ENCODE results near the gene ZNF668. TPM values are rescaled to one million over a fixed set of nuclear protein-coding genes. Genes with fewer than 3 reads are reported as not detected.

ZNF668 gene
- total and polyA plus RNA-seq, 2 donors (not counting 1 experiment from before 2014, with no cell fraction given): 5.8 to 12.0 TPM

DNA sequence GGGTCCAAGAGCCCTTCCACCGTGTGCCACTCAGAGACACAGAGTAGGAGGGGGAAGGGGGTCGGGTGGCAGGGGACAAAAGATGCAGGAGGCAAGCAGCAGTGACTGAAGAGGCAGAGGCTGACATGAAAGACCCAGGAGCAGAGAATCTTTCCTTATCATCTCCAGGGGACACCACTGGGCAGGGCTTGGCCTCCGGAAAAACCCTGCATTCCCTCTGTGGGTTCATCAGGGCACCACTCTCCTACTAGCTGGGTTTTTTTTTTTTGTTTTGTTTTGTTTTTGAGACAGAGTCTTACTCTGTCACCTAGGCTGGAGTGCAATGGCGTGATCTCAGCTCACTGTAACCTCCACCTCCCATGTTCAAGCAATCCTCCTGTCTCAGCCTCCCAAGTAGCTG lies 42.8 kb downstream of the ZNF668 start:
- peaks cover 0 to 4% of the 10 kb centered on the region in 2 experiments for H3K36me3 ChIP-seq (replicated peaks in 1 of 2; ENCODE audit: control extremely low read depth in 1 of 2, control insufficient read depth in 1 of 2, extremely low read depth in 1 of 2, insufficient read depth in 2 of 2, low read length in 1 of 2)
- H4K20me1 ChIP-seq (ENCODE audit: control insufficient read depth, insufficient read depth, low read length, poor library complexity, severe bottlenecking): peaks cover 21% of the 10 kb centered on the region
- ATAC-seq (ENCODE audit: low read depth): no peak
- CTCF ChIA-PET: interaction anchor here (0.9 kb wide), 1 partner anchor 46 kb away, joined by 3 read pairs; the partner anchor contains the start of gene HSD3B7
- H3K79me2 ChIP-seq (ENCODE audit: control insufficient read depth, insufficient read depth, low read length): peaks cover 24% of the 10 kb centered on the region
- Mint-ChIP-seq H3K4me1 (peaks cover 20% of the 10 kb centered on the region), H3K27ac (no peak overlapping the region), H3K9me3 (ENCODE audit: insufficient read depth) (no peaks in the 10 kb centered on the region), H3K4me3 (peak overlapping the region; percentile 29), H3K27me3 (no peaks in the 10 kb centered on the region)
- H3K4me1 ChIP-seq (ENCODE audit: control insufficient read depth in 2 of 2, insufficient read depth in 2 of 2, low read length in 2 of 2): peaks cover 8 to 16% of the 10 kb centered on the region in 2 donors
- H3K27me3 ChIP-seq (replicated peaks in 1 of 4; ENCODE audit: control extremely low read depth in 1 of 4, control insufficient read depth in 3 of 4, insufficient read depth in 4 of 4, low read length in 3 of 4): no peaks in the 10 kb centered on the region
- H3K9me3 ChIP-seq (ENCODE audit: control extremely low read depth in 1 of 3, control insufficient read depth in 2 of 3, insufficient read depth in 1 of 3, low read length in 2 of 3): peaks cover 0 to 6% (median 0%) of the 10 kb centered on the region in 3 donors
- WGBS (ENCODE audit: insufficient coverage): 100% methylated on average over 1 of the region's 4 CpGs
- intact Hi-C loops (cut with micrococcal nuclease): loop anchor here (5.0 kb wide), 2 partner anchors 269 to 374 kb away; partner anchors contain the start of genes CFAP119, FBRS and RNF40
- POLR2A ChIA-PET: no interaction called here
- TF ChIP-seq, protein P1, sequence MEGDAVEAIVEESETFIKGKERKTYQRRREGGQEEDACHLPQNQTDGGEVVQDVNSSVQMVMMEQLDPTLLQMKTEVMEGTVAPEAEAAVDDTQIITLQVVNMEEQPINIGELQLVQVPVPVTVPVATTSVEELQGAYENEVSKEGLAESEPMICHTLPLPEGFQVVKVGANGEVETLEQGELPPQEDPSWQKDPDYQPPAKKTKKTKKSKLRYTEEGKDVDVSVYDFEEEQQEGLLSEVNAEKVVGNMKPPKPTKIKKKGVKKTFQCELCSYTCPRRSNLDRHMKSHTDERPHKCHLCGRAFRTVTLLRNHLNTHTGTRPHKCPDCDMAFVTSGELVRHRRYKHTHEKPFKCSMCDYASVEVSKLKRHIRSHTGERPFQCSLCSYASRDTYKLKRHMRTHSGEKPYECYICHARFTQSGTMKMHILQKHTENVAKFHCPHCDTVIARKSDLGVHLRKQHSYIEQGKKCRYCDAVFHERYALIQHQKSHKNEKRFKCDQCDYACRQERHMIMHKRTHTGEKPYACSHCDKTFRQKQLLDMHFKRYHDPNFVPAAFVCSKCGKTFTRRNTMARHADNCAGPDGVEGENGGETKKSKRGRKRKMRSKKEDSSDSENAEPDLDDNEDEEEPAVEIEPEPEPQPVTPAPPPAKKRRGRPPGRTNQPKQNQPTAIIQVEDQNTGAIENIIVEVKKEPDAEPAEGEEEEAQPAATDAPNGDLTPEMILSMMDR (IDR thresholded peaks at IDR 0.05): no peak
- no peak for TF ChIP-seq EZH2 (IDR thresholded peaks at IDR 0.05; ENCODE audit: borderline replicate concordance, insufficient read depth, low read depth, low read length, poor library complexity, severe bottlenecking)
- no peak overlapping the region for H3K4me3 ChIP-seq (ENCODE audit: control extremely low read depth in 1 of 5, extremely low read depth in 1 of 5, insufficient read depth in 1 of 5, low read depth in 2 of 5, low read length in 4 of 5)
- H3K9ac ChIP-seq (ENCODE audit: low read length): no peak overlapping the region
- H3K27ac ChIP-seq (ENCODE audit: low read length in 2 of 2): no peak overlapping the region
- no peak overlapping the region for H2AFZ ChIP-seq (ENCODE audit: insufficient read depth, low read depth, low read length, poor library complexity, severe bottlenecking)
- H3K4me2 ChIP-seq (replicated peaks; ENCODE audit: low read depth, low read length, poor library complexity, severe bottlenecking): no peak overlapping the region
- DNase-seq: no peak

DNA sequence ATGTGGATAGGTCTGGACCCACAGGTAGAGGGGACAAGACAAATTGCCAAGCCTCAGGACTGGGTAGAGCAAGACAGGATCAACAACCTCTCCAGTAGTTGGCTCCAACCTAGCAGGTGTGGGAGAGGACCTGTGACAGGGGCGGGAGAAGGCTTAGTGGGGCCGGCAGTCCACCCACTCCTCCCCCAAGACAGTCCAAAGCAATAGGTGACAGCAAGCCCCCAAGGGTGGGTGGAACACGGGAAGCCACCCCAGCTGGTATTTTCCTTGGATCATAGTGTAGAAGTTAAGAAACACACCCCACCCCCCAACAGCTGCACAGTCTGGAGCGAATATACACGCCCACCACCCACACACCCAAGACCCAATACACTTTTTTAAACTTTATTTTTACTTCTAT lies 44.8 kb downstream of the ZNF668 start:
- POLR2A ChIA-PET: no interaction called here
- Histone ChIP-seq H3K9ac (ENCODE audit: low read length) (no peak overlapping the region), H3K4me2 (replicated peaks; ENCODE audit: low read depth, low read length, poor library complexity, severe bottlenecking) (no peak overlapping the region), H3K9me3 (ENCODE audit: control extremely low read depth in 1 of 3, control insufficient read depth in 2 of 3, insufficient read depth in 1 of 3, low read length in 2 of 3) (peaks cover 0 to 6% (median 0%) of the 10 kb centered on the region in 3 donors), H3K27me3 (replicated peaks in 1 of 4; ENCODE audit: control extremely low read depth in 1 of 4, control insufficient read depth in 3 of 4, insufficient read depth in 4 of 4, low read length in 3 of 4) (no peaks in the 10 kb centered on the region), H3K36me3 (replicated peaks in 1 of 2; ENCODE audit: control extremely low read depth in 1 of 2, control insufficient read depth in 1 of 2, extremely low read depth in 1 of 2, insufficient read depth in 2 of 2, low read length in 1 of 2) (no peaks in the 10 kb centered on the region), H4K20me1 (ENCODE audit: control insufficient read depth, insufficient read depth, low read length, poor library complexity, severe bottlenecking) (peaks cover 5% of the 10 kb centered on the region), H3K4me1 (ENCODE audit: control insufficient read depth in 2 of 2, insufficient read depth in 2 of 2, low read length in 2 of 2) (peaks cover 4 to 12% of the 10 kb centered on the region in 2 donors), H3K27ac (ENCODE audit: low read length in 2 of 2) (no peak overlapping the region), H2AFZ (ENCODE audit: insufficient read depth, low read depth, low read length, poor library complexity, severe bottlenecking) (no peak overlapping the region), H3K4me3 (ENCODE audit: control extremely low read depth in 1 of 5, extremely low read depth in 1 of 5, insufficient read depth in 1 of 5, low read depth in 2 of 5, low read length in 4 of 5) (no peak overlapping the region), H3K79me2 (ENCODE audit: control insufficient read depth, insufficient read depth, low read length) (peaks cover 7% of the 10 kb centered on the region)
- intact Hi-C loops (cut with micrococcal nuclease): no loop called here
- Mint-ChIP-seq H3K27ac (no peak overlapping the region), H3K9me3 (ENCODE audit: insufficient read depth) (no peaks in the 10 kb centered on the region), H3K4me1 (peaks cover 16% of the 10 kb centered on the region), H3K4me3 (no peak overlapping the region), H3K27me3 (no peaks in the 10 kb centered on the region)
- TF ChIP-seq, protein P1 (IDR thresholded peaks at IDR 0.05): no peak
- no peak for TF ChIP-seq EZH2 (IDR thresholded peaks at IDR 0.05; ENCODE audit: borderline replicate concordance, insufficient read depth, low read depth, low read length, poor library complexity, severe bottlenecking)
- no CpG with 5 or more reads among the region's 5 CpGs for WGBS (ENCODE audit: insufficient coverage)
- DNase-seq: no peak
- no peak for ATAC-seq (ENCODE audit: low read depth)
- CTCF ChIA-PET: no interaction called here
